Heart left ventricle (tissue), 16 donors: ENCODE measurements around the gene TRNP1. TPM values are rescaled to one million over a fixed set of nuclear protein-coding genes. Genes with fewer than 3 reads are reported as not detected.
A peak's percentile ranks its signal among the peaks of the same experiment; 100 is the strongest.

Experiments used
- ATAC-seq, 4 donors: fragments of 200-7000 bp; cut with Tn5 transposase; one replicate each; pipeline ENCODE4 v1.9.1; 2020 to 2022; ENCODE audit warnings: moderate library complexity in 4 of 4, mild to moderate bottlenecking in 3 of 4, moderate number of reproducible peaks in 1 of 4
- DNase-seq, 5 donors: peaks; one replicate each; pipeline ENCODE4 v3.0.0-alpha.2; 2020
- H3K27ac ChIP-seq, 12 donors: fragments of 200-600 bp; sonication (generic) in 4 of 12; one replicate each; pipeline versions ENCODE4 v1.5.0 to v1.8.0; 2016 to 2022; ENCODE audit warnings: mild to moderate bottlenecking in 2 of 12
- H3K27me3 ChIP-seq, 9 donors: fragments of 200-600 bp; sonication (generic) in 2 of 9; one replicate each; pipeline versions ENCODE4 v1.5.1 to v1.8.0; 2016 to 2022; ENCODE audit warnings: mild to moderate bottlenecking in 3 of 9
- H3K36me3 ChIP-seq, 9 donors: fragments of 200-600 bp; sonication (generic) in 2 of 9; one replicate each; pipeline versions ENCODE4 v1.5.0 to v1.8.0; 2018 to 2022; ENCODE audit warnings: mild to moderate bottlenecking in 2 of 9
- H3K4me1 ChIP-seq, 12 donors: fragments of 200-600 bp; sonication (generic) in 4 of 12; one replicate each; pipeline versions ENCODE4 v1.5.0 to v1.8.0; 2016 to 2022; ENCODE audit warnings: mild to moderate bottlenecking in 3 of 12
- H3K4me3 ChIP-seq, 12 donors: fragments of 200-600 bp; sonication (generic) in 4 of 12; one replicate each; pipeline versions ENCODE4 v1.5.0 to v1.8.0; 2017 to 2022; ENCODE audit warnings: mild to moderate bottlenecking in 9 of 12, moderate library complexity in 4 of 12
- H3K9me3 ChIP-seq, 12 donors: fragments of 200-600 bp; sonication (generic) in 4 of 12; one replicate each; pipeline versions ENCODE4 v1.5.0 to v1.8.0; 2016 to 2022; ENCODE audit warnings: mild to moderate bottlenecking in 1 of 12
- CTCF ChIP-seq, 12 donors: fragments of 200-600 bp; sonication (generic) in 4 of 12; IDR thresholded peaks; one replicate each; pipeline versions ENCODE4 v1.5.0 to v1.8.0; 2018 to 2022; ENCODE audit warnings: antibody characterized with exemption in 12 of 12, mild to moderate bottlenecking in 5 of 12
- POLR2A ChIP-seq, 2 donors: fragments of 450-650 bp; IDR thresholded peaks; one replicate each; pipeline ENCODE4 v1.6.1; 2017; ENCODE audit warnings: antibody characterized with exemption in 2 of 2, mild to moderate bottlenecking in 2 of 2, moderate library complexity in 2 of 2
- WGBS, 4 donors: extraction: QIAGEN DNeasy Blood & Tissue Kit in 2 of 4; methylation state at CpG; one replicate each; pipeline versions ENCODE4 v1.1.5 to v1.1.7; 2013 to 2018; 5-methylcytosine and 5-hydroxymethylcytosine counted together
- intact Hi-C, 10 donors: fragments of 100-400 bp; cut with DNase I; formaldehyde crosslinking; loops; one replicate each; pipeline versions ENCODE4 v1.11.1 to v1.14.2; 2022
- polyA plus RNA-seq, 2 donors: library from polyadenylated mRNA; stranded (reverse); fragments of 200-250 nt; gene quantifications; one replicate each; pipeline ENCODE4 v1.2.3, GENCODE V29; 2013
- total RNA-seq, 9 donors: library from RNA; depleted of rRNA in 2 of 9; stranded (reverse); fragments of >200 nt in 2 of 9; fragmentation: NEBNext Ultra II Directional in 3 of 9; extraction: Animal tissue kit (Norgen Biotek cat#: 25700) in 3 of 9; gene quantifications; one replicate each; pipeline versions ENCODE4 v1.1.0 to v1.2.4, GENCODE V29; 2016 to 2023
- donor health status: ischemic (EF 13 %, LVEDD 7.1; RV severe dilation, severe dysfunction).
- donor health status: healthy with polysubstance abuse.
- donor health status: DM: no; HTN: yes; CAD: no.
- donor health status: DM: no; HTN: no; CAD: no.
- donor health status: ischemic (EF 25% LVEDD 6.9; RV normal size, moderate dysfunction).
- donor health status: ischemic (EF 25% LVEDD 5.7; RV mildly dilated, moderate dysfunction).
- donor health status: healthy.
- donor health status: DM: yes; HTN: yes; CAD: no.
- donor health status: ischemic (EF 35%, LVEDD 5.7; RV mildly dilated, moderate dysfunction).
- donor health status: nonischemic (EF 11% LVEDD 7.7; RV severe dilation, severe dysfunction).
- donor health status: DM: yes; HTN: yes; CAD: no.
- donor health status: PGD.
- donor health status: ischemic (EF 29% LVEDD 5.4; RV normal size, mild dysfunction).
- donor health status: nonischemic (EF 23%, LVEDD 6.1; RV moderate dilation, normal function).

Gene TRNP1
- total and polyA plus RNA-seq, 11 donors = 16.6 to 68.5 (median 21.7) TPM

DNA sequence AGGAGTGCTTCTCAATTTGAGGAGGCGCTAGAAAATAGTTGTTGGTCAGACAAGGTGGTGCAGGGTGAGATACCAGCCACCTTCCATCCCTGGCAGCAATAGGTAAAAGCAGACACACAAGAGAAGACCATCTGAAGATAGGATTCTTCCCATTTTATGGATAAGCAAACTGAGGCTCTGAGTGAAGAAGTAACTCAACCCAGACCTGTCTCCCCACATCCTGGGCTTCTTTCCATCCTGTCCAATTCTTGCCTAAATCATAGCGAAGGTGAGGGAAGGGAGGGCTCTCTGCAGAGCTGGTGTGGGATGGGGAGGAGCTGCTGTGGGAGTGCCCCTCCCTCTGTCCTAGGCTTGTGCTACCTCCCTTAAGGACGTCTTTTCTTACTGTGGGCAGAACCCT is 21.9 kb upstream of the TRNP1 start:
- peaks cover 0 to 10% (median 0%) of the 10 kb centered on the region in 9 donors for H3K27me3 ChIP-seq
- H3K4me1 ChIP-seq = no peaks in the 10 kb centered on the region
- H3K4me3 ChIP-seq = no peak overlapping the region
- intact Hi-C loops = no loop called here
- H3K27ac ChIP-seq = no peak overlapping the region
- 60 to 77% (median 70%) methylated on average over 3 of the region's 3 CpGs for WGBS, 4 donors
- no peaks in the 10 kb centered on the region for H3K36me3 ChIP-seq
- ATAC-seq (no peak), DNase-seq (no peak)
- H3K9me3 ChIP-seq = no peaks in the 10 kb centered on the region
- TF ChIP-seq POLR2A (IDR thresholded peaks at IDR 0.05) (no peak), CTCF (IDR thresholded peaks at IDR 0.05) (no peak)

- H3K9me3 ChIP-seq = no peaks in the 10 kb centered on the region
- H3K27me3 ChIP-seq = peaks cover 0 to 6% (median 0%) of the 10 kb centered on the region in 9 donors
- no peak overlapping the region for H3K27ac ChIP-seq
- no peaks in the 10 kb centered on the region for H3K36me3 ChIP-seq
- WGBS, 4 donors = 41 to 54% (median 44%) methylated on average over 6 of the region's 6 CpGs
- ATAC-seq = no peak
- no peaks in the 10 kb centered on the region for H3K4me1 ChIP-seq
- DNase-seq = peak in 1 of 5 donors; percentile 8
- H3K4me3 ChIP-seq = no peak overlapping the region
- no peak for TF ChIP-seq POLR2A (IDR thresholded peaks at IDR 0.05)
- no peak for TF ChIP-seq CTCF (IDR thresholded peaks at IDR 0.05)
- intact Hi-C loops = no loop called here
Observed at GRCh38 chr1:26972390-26972789, 21.1 kb upstream of the TRNP1 start.

DNA sequence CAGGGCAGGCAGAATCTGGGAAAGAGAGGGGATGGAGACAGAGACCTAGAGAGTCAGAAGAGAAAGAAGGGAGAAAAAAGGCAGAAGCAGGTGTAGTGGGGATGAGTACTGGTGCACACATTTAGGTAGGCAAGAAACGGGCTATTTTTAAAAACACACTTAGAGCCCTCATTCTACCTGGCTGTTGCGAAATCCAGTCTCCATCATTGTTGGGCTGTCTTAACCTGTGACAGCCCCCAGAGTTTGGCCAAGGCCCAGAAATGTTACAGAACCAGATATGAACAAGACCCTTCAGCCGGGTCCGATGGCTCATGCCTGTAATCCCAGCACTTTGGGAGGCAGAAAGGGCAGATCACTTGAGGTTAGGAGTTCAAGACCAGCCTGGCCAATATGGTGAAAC is 20.7 kb upstream of the TRNP1 start:
- Histone ChIP-seq H3K9me3 (no peaks in the 10 kb centered on the region), H3K27me3 (peaks cover 0 to 4% (median 0%) of the 10 kb centered on the region in 9 donors), H3K4me1 (no peaks in the 10 kb centered on the region), H3K4me3 (no peak overlapping the region), H3K36me3 (no peaks in the 10 kb centered on the region), H3K27ac (no peak overlapping the region)
- ATAC-seq (no peak), DNase-seq (peak in 1 of 5 donors; percentile 14)
- intact Hi-C loops = no loop called here
- TF ChIP-seq POLR2A (IDR thresholded peaks at IDR 0.05) (no peak), CTCF (IDR thresholded peaks at IDR 0.05) (no peak)
- WGBS, 4 donors = 87 to 93% (median 90%) methylated on average over 4 of the region's 4 CpGs

DNA sequence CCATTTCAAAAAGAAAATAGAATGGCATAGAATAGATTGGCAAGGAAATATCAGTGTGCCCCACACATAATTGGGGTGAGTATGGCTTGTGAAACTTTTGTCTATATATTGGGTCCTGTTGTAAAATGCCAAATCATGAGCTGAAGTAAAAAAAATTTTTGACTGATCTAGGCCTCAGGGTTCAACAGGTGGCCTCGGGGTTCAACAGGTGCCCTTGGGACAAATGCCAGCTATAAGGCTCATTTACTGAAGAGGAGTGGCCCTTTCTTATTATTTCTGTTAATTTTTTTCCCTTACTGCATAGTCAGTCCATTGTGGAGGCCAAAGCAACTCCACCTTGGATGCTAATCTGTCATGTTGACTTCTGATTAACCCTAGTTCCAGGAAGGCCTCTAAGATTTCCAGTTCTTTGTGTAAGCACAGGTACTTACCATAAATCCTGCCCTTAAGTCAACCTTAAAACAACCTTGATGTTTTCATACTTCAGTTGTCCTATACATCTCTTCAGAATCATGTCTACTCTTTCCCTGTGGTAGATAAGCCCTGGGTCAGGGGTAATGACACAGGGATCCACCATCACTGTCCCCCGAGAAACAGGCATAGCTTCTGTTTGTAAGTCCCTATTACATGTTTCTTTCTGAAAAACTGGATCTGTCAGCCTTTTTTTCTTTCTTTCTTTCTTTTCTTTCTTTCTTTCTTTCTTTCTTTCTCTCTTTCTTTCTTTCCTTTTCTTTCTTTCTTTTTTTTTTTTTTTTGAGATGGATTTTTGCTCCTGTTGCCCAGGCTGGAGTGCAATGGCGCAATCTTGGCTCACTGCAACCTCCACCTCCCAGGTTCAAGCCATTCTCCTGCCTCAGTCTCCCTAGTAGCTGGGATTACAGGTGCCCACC is 16.6 kb upstream of the TRNP1 start:
- TF ChIP-seq CTCF (IDR thresholded peaks at IDR 0.05) = no peak
- TF ChIP-seq POLR2A (IDR thresholded peaks at IDR 0.05) = no peak
- no peaks in the 10 kb centered on the region for H3K36me3 ChIP-seq
- no peak overlapping the region for H3K27ac ChIP-seq
- ATAC-seq = no peak
- no peak overlapping the region for H3K4me3 ChIP-seq
- H3K9me3 ChIP-seq = no peaks in the 10 kb centered on the region
- 88 to 93% (median 90%) methylated on average over 3 of the region's 3 CpGs for WGBS, 4 donors
- no peaks in the 10 kb centered on the region for H3K4me1 ChIP-seq
- peak in 1 of 5 donors; percentile 1 for DNase-seq
- peaks cover 0 to 4% (median 0%) of the 10 kb centered on the region in 9 donors for H3K27me3 ChIP-seq
- intact Hi-C loops = no loop called here
